Endothelial cell of umbilical vein (primary cell): ENCODE data around the gene SOSTDC1. TPM values are rescaled to one million over a fixed set of nuclear protein-coding genes. Genes with fewer than 3 reads are reported as not detected.
A peak's percentile ranks its signal among the peaks of the same experiment; 100 is the strongest.

Experiments used
- BruUV-seq: library from RNA; stranded (reverse); fragments of 400-500 nt; replicated peaks from 2 replicates; lab custom pipeline; 2021; lab: Mats Ljungman, UMichigan
- CTCF ChIA-PET: fragments of 300-600, 350-600 bp; sonication (Branson Sonifier 250); formaldehyde crosslinking; loops from one replicate; lab custom pipeline; 2021; ENCODE audit warnings: antibody characterized with exemption, inconsistent platforms; lab: Charles Lee
- POLR2A ChIA-PET: fragments of 300-600, 350-600 bp; sonication (Branson Sonifier 250); formaldehyde crosslinking; loops from one replicate; lab custom pipeline; 2021; ENCODE audit warnings: antibody characterized with exemption, inconsistent platforms; lab: Charles Lee
- DNase-seq: peaks from one replicate; pipeline ENCODE4 v3.0.0-alpha.2; 2011; ENCODE audit warnings: low read depth, low spot score
- FAIRE-seq: peaks from 2 replicates; lab custom pipeline; 2011; peaks lifted over from hg19 to GRCh38; lab: Jason Lieb, UNC
- H2AFZ ChIP-seq: 2 replicates; pipeline ENCODE4 v1.6.0; 2012; ENCODE audit warnings: low read depth, low read length, control low read depth, inconsistent platforms
- H3K27ac ChIP-seq: 2 replicates; pipeline ENCODE4 v1.5.1; 2011; ENCODE audit warnings: low read depth, mild to moderate bottlenecking, control low read depth, low read length, moderate library complexity; ENCODE audit not compliant: insufficient read depth
- H3K27me3 ChIP-seq, 2 experiments: 2 replicates each; pipeline versions ENCODE4 v1.6.0 to v1.6.1; 2011; ENCODE audit warnings: low read length in 2 of 2, mixed read lengths in 1 of 2; ENCODE audit not compliant: control insufficient read depth in 2 of 2, insufficient read depth in 2 of 2
- H3K36me3 ChIP-seq, 2 experiments: 2 replicates in 1 of 2; 3 replicates in 1 of 2; pipeline ENCODE4 v1.5.1; 2011; ENCODE audit warnings: low read length in 2 of 2, mild to moderate bottlenecking in 1 of 2, moderate library complexity in 1 of 2; ENCODE audit not compliant: control insufficient read depth in 2 of 2, insufficient read depth in 2 of 2; ENCODE audit errors: extremely low read depth in 1 of 2
- H3K4me1 ChIP-seq: 3 replicates; pipeline ENCODE4 v1.5.1; 2011; ENCODE audit warnings: mild to moderate bottlenecking, low read length; ENCODE audit not compliant: control insufficient read depth, insufficient read depth; ENCODE audit errors: extremely low read depth
- H3K4me2 ChIP-seq: 2 replicates; pipeline ENCODE4 v1.6.1; 2011; ENCODE audit warnings: low read length, control low read depth, mixed read lengths; ENCODE audit not compliant: insufficient read depth
- H3K4me3 ChIP-seq, 3 experiments: fragments of 200-600 bp in 1 of 3; sonication (generic), shearing (Covaris generic) in 1 of 3; replicated peaks in 1 of 3; 2 replicates each; pipeline ENCODE4 v1.5.1; 2011 to 2016; ENCODE audit warnings: control low read depth in 3 of 3, low read length in 3 of 3, mild to moderate bottlenecking in 2 of 3, inconsistent platforms in 1 of 3, low read depth in 1 of 3, moderate library complexity in 1 of 3; ENCODE audit not compliant: insufficient read depth in 1 of 3
- H3K79me2 ChIP-seq: 2 replicates; pipeline ENCODE4 v1.6.0; 2012; ENCODE audit warnings: low read length, inconsistent platforms; ENCODE audit not compliant: control insufficient read depth, insufficient read depth
- H3K9ac ChIP-seq: replicated peaks from 2 replicates; pipeline ENCODE3; 2011; ENCODE audit warnings: low read length, control low read depth; ENCODE audit not compliant: insufficient read depth; ENCODE audit errors: extremely low read depth
- H3K9me1 ChIP-seq: replicated peaks from 3 replicates; pipeline ENCODE4 v1.6.0; 2011; ENCODE audit warnings: mild to moderate bottlenecking, low read length; ENCODE audit not compliant: control insufficient read depth, insufficient read depth; ENCODE audit errors: extremely low read depth
- H3K9me3 ChIP-seq: replicated peaks from 2 replicates; pipeline ENCODE4 v1.5.1; 2012; ENCODE audit warnings: low read length, inconsistent platforms; ENCODE audit not compliant: control insufficient read depth, insufficient read depth
- H4K20me1 ChIP-seq: replicated peaks from 2 replicates; pipeline ENCODE3; 2011; ENCODE audit warnings: mild to moderate bottlenecking, low read length; ENCODE audit not compliant: control insufficient read depth, insufficient read depth; ENCODE audit errors: extremely low read depth
- EZH2 ChIP-seq: IDR thresholded peaks from 2 replicates; pipeline ENCODE4 v1.6.1; 2012; ENCODE audit warnings: borderline replicate concordance, low read depth, mild to moderate bottlenecking, moderate library complexity, low read length, inconsistent platforms; ENCODE audit not compliant: severe bottlenecking
- FOS ChIP-seq: IDR thresholded peaks from 2 replicates; pipeline ENCODE4 v1.6.1; 2011; ENCODE audit warnings: mild to moderate bottlenecking, low read length, moderate library complexity, borderline replicate concordance; ENCODE audit not compliant: insufficient read depth
- POLR2AphosphoS5 ChIP-seq: IDR thresholded peaks from 2 replicates; pipeline ENCODE4 v1.6.1; 2012; ENCODE audit warnings: low read depth, mild to moderate bottlenecking, control low read depth, low read length, moderate library complexity; ENCODE audit not compliant: insufficient read depth
- dilution Hi-C: fragments of 300-500 bp; cut with MboI; formaldehyde crosslinking; loops from one replicate; pipeline ENCODE4 v1.15.0; 2019; ENCODE audit warnings: low sequenced_read_pairs; ENCODE audit not compliant: extremely low pct_ligation_motif_present
- intact Hi-C: fragments of 100-400 bp; cut with micrococcal nuclease; formaldehyde crosslinking; loops from one replicate; pipeline ENCODE4 v1.10.0; 2022
- polyA plus RNA-seq, 4 experiments: library from polyadenylated mRNA; depleted of rRNA in 3 of 4; stranded (reverse) in 3 of 4; unstranded in 1 of 4; fragments of >200 nt; gene quantifications; 2 replicates each; pipeline versions ENCODE4 v1.2.1 to v1.2.3, GENCODE V29; 2011 to 2012; ENCODE audit warnings: missing spikeins in 1 of 4
- total RNA-seq: library from RNA; stranded (reverse); gene quantifications from 2 replicates; pipeline ENCODE4 v1.2.3, GENCODE V29; 2021
- TF ChIP-seq, protein P1 (sequence below): IDR thresholded peaks from 2 replicates; pipeline ENCODE4 v1.6.1; 2011; ENCODE audit not compliant: insufficient read depth, insufficient read length
- TF ChIP-seq, protein P2 (sequence below), 2 donors: IDR thresholded peaks; 1 replicate in 1 of 2; 2 replicates in 1 of 2; pipeline ENCODE4 v1.5.1; 2011; ENCODE audit warnings: low read length in 2 of 2, mild to moderate bottlenecking in 2 of 2, moderate library complexity in 2 of 2, control low read depth in 1 of 2, inconsistent platforms in 1 of 2, low read depth in 1 of 2; ENCODE audit not compliant: insufficient read depth in 1 of 2; ENCODE audit errors: extremely low read depth in 1 of 2

Gene SOSTDC1
- total and polyA plus RNA-seq, 2 donors (not counting 3 experiments of a cell fraction or from before 2014, with no cell fraction given), result not detected

DNA sequence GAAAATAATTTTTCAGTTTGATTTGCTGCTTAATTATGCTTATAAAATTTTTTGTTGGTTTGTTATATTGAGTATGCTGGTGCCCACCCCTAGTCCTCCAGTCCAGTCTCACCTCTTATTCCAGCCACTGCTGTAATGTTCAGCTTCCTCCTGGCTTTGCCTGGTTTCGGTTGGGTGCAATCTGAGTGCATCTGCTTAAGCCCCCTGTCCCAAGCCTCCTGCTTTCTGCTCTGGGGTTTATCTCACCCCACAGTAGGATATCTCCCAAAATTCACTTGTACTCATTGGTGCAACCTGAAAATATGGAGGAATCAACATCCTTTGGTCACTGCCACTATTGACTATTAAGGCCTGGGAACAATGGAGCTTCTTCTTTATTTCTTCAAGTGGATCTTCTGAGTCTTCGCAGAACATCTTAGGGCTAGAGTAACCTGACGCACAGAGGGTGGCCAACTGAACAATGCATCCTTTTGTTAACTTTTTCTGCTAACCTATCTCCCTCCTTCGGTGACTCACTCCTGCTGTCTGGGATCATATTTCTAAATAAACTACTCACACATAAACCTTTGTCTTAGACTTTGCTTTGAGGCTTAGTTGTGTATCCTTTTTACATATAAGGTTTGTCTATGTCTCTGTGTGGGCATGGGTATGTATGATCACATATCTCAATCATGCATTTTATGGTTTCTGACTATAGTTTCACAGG lies 19.1 kb upstream of the SOSTDC1 start:
- no peaks in the 10 kb centered on the region for H3K9me1 ChIP-seq
- FAIRE-seq, result no peak
- no peak overlapping the region for H2AFZ ChIP-seq
- intact Hi-C loops (no loop called here), dilution Hi-C loops (no loop called here)
- no peak overlapping the region for H3K4me2 ChIP-seq
- POLR2A ChIA-PET, result no interaction called here
- CTCF ChIA-PET, result interaction anchor here (1.6 kb wide), 1 partner anchor 9 kb away, joined by 4 read pairs; no protein-coding TSS in a partner anchor
- H3K4me1 ChIP-seq, result no peaks in the 10 kb centered on the region
- no peaks in the 10 kb centered on the region for H3K36me3 ChIP-seq
- H3K9ac ChIP-seq, result no peak overlapping the region
- no peak overlapping the region for H3K27ac ChIP-seq
- TF ChIP-seq EZH2, result no peak
- TF ChIP-seq, protein P1, sequence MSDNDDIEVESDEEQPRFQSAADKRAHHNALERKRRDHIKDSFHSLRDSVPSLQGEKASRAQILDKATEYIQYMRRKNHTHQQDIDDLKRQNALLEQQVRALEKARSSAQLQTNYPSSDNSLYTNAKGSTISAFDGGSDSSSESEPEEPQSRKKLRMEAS, result no peak
- no peak for TF ChIP-seq POLR2AphosphoS5
- TF ChIP-seq, protein P2, sequence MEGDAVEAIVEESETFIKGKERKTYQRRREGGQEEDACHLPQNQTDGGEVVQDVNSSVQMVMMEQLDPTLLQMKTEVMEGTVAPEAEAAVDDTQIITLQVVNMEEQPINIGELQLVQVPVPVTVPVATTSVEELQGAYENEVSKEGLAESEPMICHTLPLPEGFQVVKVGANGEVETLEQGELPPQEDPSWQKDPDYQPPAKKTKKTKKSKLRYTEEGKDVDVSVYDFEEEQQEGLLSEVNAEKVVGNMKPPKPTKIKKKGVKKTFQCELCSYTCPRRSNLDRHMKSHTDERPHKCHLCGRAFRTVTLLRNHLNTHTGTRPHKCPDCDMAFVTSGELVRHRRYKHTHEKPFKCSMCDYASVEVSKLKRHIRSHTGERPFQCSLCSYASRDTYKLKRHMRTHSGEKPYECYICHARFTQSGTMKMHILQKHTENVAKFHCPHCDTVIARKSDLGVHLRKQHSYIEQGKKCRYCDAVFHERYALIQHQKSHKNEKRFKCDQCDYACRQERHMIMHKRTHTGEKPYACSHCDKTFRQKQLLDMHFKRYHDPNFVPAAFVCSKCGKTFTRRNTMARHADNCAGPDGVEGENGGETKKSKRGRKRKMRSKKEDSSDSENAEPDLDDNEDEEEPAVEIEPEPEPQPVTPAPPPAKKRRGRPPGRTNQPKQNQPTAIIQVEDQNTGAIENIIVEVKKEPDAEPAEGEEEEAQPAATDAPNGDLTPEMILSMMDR (IDR thresholded peaks at IDR 0.05; ENCODE audit: extremely low read depth in 1 of 2, insufficient read depth in 1 of 2, low read depth in 1 of 2, low read length in 2 of 2), result no peak
- peak; percentile 29 for TF ChIP-seq FOS
- H3K4me3 ChIP-seq, result no peak overlapping the region
- DNase-seq, result no peak
- H3K79me2 ChIP-seq, result no peaks in the 10 kb centered on the region
- H4K20me1 ChIP-seq, result no peaks in the 10 kb centered on the region
- H3K9me3 ChIP-seq, result no peaks in the 10 kb centered on the region
- no TSS peak for BruUV-seq
- no peaks in the 10 kb centered on the region for H3K27me3 ChIP-seq
